IPS-NIHi7 (cell line): Measurements from ENCODE around the gene TEX13B.

Source experiments
- DNase-seq: peaks from one replicate; pipeline ENCODE4 v3.0.0; 2012; ENCODE audit warnings: mixed read lengths; ENCODE audit errors: extremely low spot score

Gene TEX13B

GRCh38 chrX:107936434-107936730 is 45.8 kb downstream of the TEX13B start:
- peak; percentile 26 for DNase-seq

- peak; percentile 73 for DNase-seq
Measured at GRCh38 chrX:107935664-107936433, 46.3 kb downstream of the TEX13B start.

GRCh38 chrX:107935200-107935599 is 47.0 kb downstream of the TEX13B start:
- peak; percentile 15 for DNase-seq

GRCh38 chrX:107934262-107934661 is 47.9 kb downstream of the TEX13B start:
- no peak for DNase-seq
